ENCODE results near the gene ALDH1L1. TPM values are rescaled to one million over a fixed set of nuclear protein-coding genes. Genes with fewer than 3 reads are reported as not detected.

ALDH1L1 gene
- not detected for total RNA-seq

- H3K27ac Mint-ChIP-seq = no peak within 1 kb of the TSS
- H3K4me1 Mint-ChIP-seq (ENCODE audit: low read depth) = no peaks in the 10 kb centered on the region
- DNase-seq (no peak), ATAC-seq (no peak)
- CTCF ChIA-PET = no interaction called here
- no peak within 1 kb of the TSS for H3K4me3 Mint-ChIP-seq
- no peaks in the 10 kb centered on the region for H3K9me3 Mint-ChIP-seq
- H3K27me3 Mint-ChIP-seq = peaks cover 38% of the 10 kb centered on the region
- no peak for TF ChIP-seq CTCF (IDR thresholded peaks at IDR 0.05)
- no peaks in the 10 kb centered on the region for H3K36me3 Mint-ChIP-seq (ENCODE audit: low read depth)
- intact Hi-C loops (cut with micrococcal nuclease) = no loop called here
- POLR2A ChIA-PET = no interaction called here
Observed at GRCh38 chr3:126180477-126181397, at the start of gene ALDH1L1. ALDH1L1 (minus strand) TSS chr3:126180586; CDS start chr3:126160979, 19,607 bp downstream.

- Mint-ChIP-seq H3K27me3 (peaks cover 16% of the 10 kb centered on the region), H3K4me3 (no peak overlapping the region), H3K9me3 (peaks cover 3% of the 10 kb centered on the region), H3K4me1 (ENCODE audit: low read depth) (no peaks in the 10 kb centered on the region), H3K36me3 (ENCODE audit: low read depth) (no peaks in the 10 kb centered on the region), H3K27ac (no peak overlapping the region)
- intact Hi-C loops (cut with micrococcal nuclease) = no loop called here
- CTCF ChIA-PET = no interaction called here
- POLR2A ChIA-PET = no interaction called here
- ATAC-seq (no peak), DNase-seq (no peak)
- TF ChIP-seq CTCF (IDR thresholded peaks at IDR 0.05) = no peak
Observed at GRCh38 chr3:126226374-126226773, 46.0 kb upstream of the ALDH1L1 start.

GRCh38 chr3:126216416-126216815, 36.0 kb upstream of the ALDH1L1 start:
- ChIA-PET CTCF (interaction anchor here (1.0 to 1.5 kb wide), 2 partner anchors 16 to 18 kb away, joined by 3 to 4 read pairs; no protein-coding TSS in a partner anchor), POLR2A (no interaction called here)
- Mint-ChIP-seq H3K4me1 (ENCODE audit: low read depth) (peaks cover 1% of the 10 kb centered on the region), H3K4me3 (no peak overlapping the region), H3K9me3 (no peaks in the 10 kb centered on the region), H3K27me3 (peaks cover 35% of the 10 kb centered on the region), H3K27ac (no peak overlapping the region), H3K36me3 (ENCODE audit: low read depth) (no peaks in the 10 kb centered on the region)
- ATAC-seq (no peak), DNase-seq (no peak)
- TF ChIP-seq CTCF (IDR thresholded peaks at IDR 0.05) = no peak
- intact Hi-C loops (cut with micrococcal nuclease) = no loop called here

- DNase-seq (no peak), ATAC-seq (no peak)
- Mint-ChIP-seq H3K4me1 (ENCODE audit: low read depth) (peaks cover 1% of the 10 kb centered on the region), H3K9me3 (no peaks in the 10 kb centered on the region), H3K27ac (no peak overlapping the region), H3K4me3 (no peak overlapping the region), H3K36me3 (ENCODE audit: low read depth) (no peaks in the 10 kb centered on the region), H3K27me3 (peaks cover 50% of the 10 kb centered on the region)
- ChIA-PET CTCF (no interaction called here), POLR2A (interaction anchor here (1.0 kb wide), 1 partner anchor 11 kb away, joined by 4 read pairs; no protein-coding TSS in a partner anchor)
- no peak for TF ChIP-seq CTCF (IDR thresholded peaks at IDR 0.05)
- intact Hi-C loops (cut with micrococcal nuclease) = no loop called here
Observed at GRCh38 chr3:126213379-126214028, 33.1 kb upstream of the ALDH1L1 start.
